Measurements from ENCODE around the gene FICD. TPM values are rescaled to one million over a fixed set of nuclear protein-coding genes. Genes with fewer than 3 reads are reported as not detected.

FICD gene
- total and polyA plus RNA-seq, 2 of the 13 experiments (the other 11 are each of a cell fraction or from before 2014, with no cell fraction given) = 0.99 to 3.0 TPM

- TF ChIP-seq ZNF275 (CRISPR knock-in tag; IDR thresholded peaks at IDR 0.05; ENCODE audit: borderline replicate concordance) = no peak
- no peak for TF ChIP-seq BORCS8-MEF2B (CRISPR knock-in tag; IDR thresholded peaks at IDR 0.05)
- no peak for TF ChIP-seq ASH2L (IDR thresholded peaks at IDR 0.05; ENCODE audit: insufficient read length, low read depth, low read length)
- no peak for TF ChIP-seq FUBP1 (CRISPR knock-in tag; IDR thresholded peaks at IDR 0.05; ENCODE audit: borderline replicate concordance)
- no peak for TF ChIP-seq TCF12 (IDR thresholded peaks at IDR 0.05)
- no peak for TF ChIP-seq TCF12 (CRISPR knock-in tag; IDR thresholded peaks at IDR 0.05)
- TF ChIP-seq ZNF572 (CRISPR knock-in tag; IDR thresholded peaks at IDR 0.05) = no peak
- TF ChIP-seq DMAP1 (CRISPR knock-in tag; IDR thresholded peaks at IDR 0.05) = peak; percentile 25; the same call in 1 of the 2 replicates
- TF ChIP-seq NR0B2 (CRISPR knock-in tag; IDR thresholded peaks at IDR 0.05) = no peak
- no peak for TF ChIP-seq ZEB1 (IDR thresholded peaks at IDR 0.05; ENCODE audit: insufficient replicate concordance, low read depth)
- no peak for TF ChIP-seq ZZZ3 (CRISPR knock-in tag; IDR thresholded peaks at IDR 0.05; ENCODE audit: borderline replicate concordance)
- no peak for TF ChIP-seq ZNF891 (CRISPR knock-in tag; IDR thresholded peaks at IDR 0.05)
Measured at GRCh38 chr12:108563136-108563803, 48.2 kb downstream of the FICD start (continued).

Data from HepG2 (cell line).